GM21381 (cell line): ENCODE results near the gene SLAIN2.

Experiments
- ATAC-seq: cut with Tn5 transposase; IDR thresholded peaks from one replicate; pipeline ENCODE4 v1.9.1; 2021; ENCODE audit warnings: mild to moderate bottlenecking, moderate library complexity; ENCODE audit not compliant: unreplicated experiment

The SLAIN2 gene

GRCh38 chr4:48333587-48333986 lies 7.7 kb upstream of the SLAIN2 start:
- no peak for ATAC-seq

GRCh38 chr4:48334236-48334635 lies 7.1 kb upstream of the SLAIN2 start:
- ATAC-seq = no peak

- ATAC-seq = no peak
Measured at GRCh38 chr4:48334900-48335384, 6.4 kb upstream of the SLAIN2 start.

- no peak for ATAC-seq
Measured at GRCh38 chr4:48336146-48336870, 5.0 kb upstream of the SLAIN2 start.

- no peak for ATAC-seq
Measured at GRCh38 chr4:48337731-48338130, 3.6 kb upstream of the SLAIN2 start.

- no peak for ATAC-seq
Measured at GRCh38 chr4:48339642-48340041, 1.7 kb upstream of the SLAIN2 start.

- peak; percentile 0 for ATAC-seq
Measured at GRCh38 chr4:48340276-48340964, 909 bp upstream of the SLAIN2 start.

GRCh38 chr4:48341776-48342605 lies 662 bp downstream of the SLAIN2 start:
- ATAC-seq = peak; percentile 22

- no peak for ATAC-seq
Measured at GRCh38 chr4:48342606-48342880, 1.2 kb downstream of the SLAIN2 start.

GRCh38 chr4:48343035-48343434 lies 1.7 kb downstream of the SLAIN2 start:
- no peak for ATAC-seq

- no peak for ATAC-seq
Measured at GRCh38 chr4:48343551-48343950, 2.2 kb downstream of the SLAIN2 start.

GRCh38 chr4:48345542-48345941 lies 4.2 kb downstream of the SLAIN2 start:
- no peak for ATAC-seq

GRCh38 chr4:48346594-48346993 lies 5.3 kb downstream of the SLAIN2 start:
- no peak for ATAC-seq

- ATAC-seq = no peak
Measured at GRCh38 chr4:48347282-48347921, 6.1 kb downstream of the SLAIN2 start.

- no peak for ATAC-seq
Measured at GRCh38 chr4:48350871-48351270, 9.5 kb downstream of the SLAIN2 start.

- no peak for ATAC-seq
Measured at GRCh38 chr4:48352793-48353192, 11.5 kb downstream of the SLAIN2 start.

- ATAC-seq = no peak
Measured at GRCh38 chr4:48356355-48356754, 15.0 kb downstream of the SLAIN2 start.

GRCh38 chr4:48360285-48361011 lies 19.1 kb downstream of the SLAIN2 start:
- no peak for ATAC-seq

GRCh38 chr4:48361012-48361400 lies 19.7 kb downstream of the SLAIN2 start:
- no peak for ATAC-seq

GRCh38 chr4:48366611-48367010 lies 25.3 kb downstream of the SLAIN2 start:
- no peak for ATAC-seq

GRCh38 chr4:48367016-48367415 lies 25.7 kb downstream of the SLAIN2 start:
- ATAC-seq = no peak
